ENCODE data around the gene STRN4. TPM values are rescaled to one million over a fixed set of nuclear protein-coding genes. Genes with fewer than 3 reads are reported as not detected.
"Not testable (repeated sequence)": the region's sequence is repeated elsewhere in the genome, so short reads cannot be mapped to it uniquely, and the experiment has no call there.

The STRN4 gene
- polyA plus RNA-seq, 1 donor from 2014 or later: 153 TPM

DNA sequence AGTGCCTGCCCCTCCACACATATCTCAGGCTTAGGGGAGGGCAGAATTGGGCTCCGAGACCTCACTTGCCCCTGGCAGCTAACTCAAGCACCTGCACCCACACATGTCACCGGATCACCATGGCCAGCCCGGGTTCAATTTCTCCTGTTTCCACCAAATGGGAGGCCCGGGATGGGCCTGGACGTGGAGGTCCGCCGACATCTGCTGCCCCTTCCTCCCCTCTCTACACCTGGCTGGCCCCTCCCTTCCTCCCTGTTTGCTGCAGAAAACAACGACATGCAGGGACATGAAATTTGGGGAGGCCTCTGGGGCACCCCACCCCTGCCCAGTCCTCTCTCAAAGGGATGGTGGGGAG, 30.7 kb downstream of the STRN4 start (continued):
- TF ChIP-seq MXI1 (conservative IDR thresholded peaks at IDR 0.05; ENCODE audit: poor library complexity, severe bottlenecking) (no peak), POLR2AphosphoS5 (IDR thresholded peaks at IDR 0.05) (no peak), RAD21 (conservative IDR thresholded peaks at IDR 0.05) (no peak)

DNA sequence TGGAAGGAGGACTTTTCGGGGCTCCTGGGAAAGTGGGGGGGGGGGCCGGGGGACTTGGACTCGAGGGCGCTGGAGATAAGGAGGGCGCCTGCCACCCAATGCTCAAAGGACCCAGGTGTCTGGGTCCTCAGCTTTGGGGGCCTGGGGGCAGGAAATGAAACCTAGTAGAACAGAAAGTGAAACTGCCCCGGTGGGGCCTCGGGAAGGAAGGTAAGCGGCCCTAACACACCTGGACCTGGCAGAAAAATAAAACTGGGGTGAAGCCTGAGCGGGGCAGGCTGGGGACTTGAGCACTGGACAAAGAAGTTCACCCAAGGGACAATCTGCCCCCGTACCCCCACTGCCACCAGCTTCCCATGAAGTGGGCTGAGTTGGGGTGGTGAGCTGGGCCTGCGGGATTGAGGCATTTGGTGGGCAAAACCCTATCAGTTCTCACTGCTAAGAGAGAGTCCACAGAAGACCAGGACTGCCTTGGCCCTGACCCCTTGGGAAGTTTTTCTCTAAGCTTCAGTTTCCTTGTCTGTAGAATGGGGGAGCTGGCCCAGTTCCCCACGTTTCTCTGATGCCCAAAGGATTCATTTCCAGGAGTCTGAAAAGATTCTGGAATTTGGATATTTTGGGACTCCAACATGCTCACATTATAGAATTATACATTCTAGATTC, 31.7 kb downstream of the STRN4 start:
- no peaks in the 10 kb centered on the region for H3K79me2 ChIP-seq (replicated peaks; ENCODE audit: insufficient read depth, low read length)
- H3K9me2 ChIP-seq (ENCODE audit: insufficient read depth, low read length): no peaks in the 10 kb centered on the region
- no peak overlapping the region for H3K27ac ChIP-seq (ENCODE audit: low read length)
- H2AFZ ChIP-seq (ENCODE audit: low read depth, low read length): no peak overlapping the region
- no peak overlapping the region for H3K4me3 ChIP-seq (ENCODE audit: low read length)
- H3K4me2 ChIP-seq (ENCODE audit: low read length): no peak overlapping the region
- H3K9me3 ChIP-seq (ENCODE audit: low read length): no peaks in the 10 kb centered on the region
- no peaks in the 10 kb centered on the region for H3K36me3 ChIP-seq (ENCODE audit: insufficient read depth, low read length)
- H3K27me3 ChIP-seq (ENCODE audit: insufficient read depth, low read depth, low read length): no peaks in the 10 kb centered on the region
- no peak overlapping the region for H3K9ac ChIP-seq (ENCODE audit: low read length)
- H4K20me1 ChIP-seq (ENCODE audit: insufficient read depth): no peaks in the 10 kb centered on the region
- TF ChIP-seq, protein P1, sequence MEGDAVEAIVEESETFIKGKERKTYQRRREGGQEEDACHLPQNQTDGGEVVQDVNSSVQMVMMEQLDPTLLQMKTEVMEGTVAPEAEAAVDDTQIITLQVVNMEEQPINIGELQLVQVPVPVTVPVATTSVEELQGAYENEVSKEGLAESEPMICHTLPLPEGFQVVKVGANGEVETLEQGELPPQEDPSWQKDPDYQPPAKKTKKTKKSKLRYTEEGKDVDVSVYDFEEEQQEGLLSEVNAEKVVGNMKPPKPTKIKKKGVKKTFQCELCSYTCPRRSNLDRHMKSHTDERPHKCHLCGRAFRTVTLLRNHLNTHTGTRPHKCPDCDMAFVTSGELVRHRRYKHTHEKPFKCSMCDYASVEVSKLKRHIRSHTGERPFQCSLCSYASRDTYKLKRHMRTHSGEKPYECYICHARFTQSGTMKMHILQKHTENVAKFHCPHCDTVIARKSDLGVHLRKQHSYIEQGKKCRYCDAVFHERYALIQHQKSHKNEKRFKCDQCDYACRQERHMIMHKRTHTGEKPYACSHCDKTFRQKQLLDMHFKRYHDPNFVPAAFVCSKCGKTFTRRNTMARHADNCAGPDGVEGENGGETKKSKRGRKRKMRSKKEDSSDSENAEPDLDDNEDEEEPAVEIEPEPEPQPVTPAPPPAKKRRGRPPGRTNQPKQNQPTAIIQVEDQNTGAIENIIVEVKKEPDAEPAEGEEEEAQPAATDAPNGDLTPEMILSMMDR (IDR thresholded peaks at IDR 0.05; ENCODE audit: poor library complexity, severe bottlenecking): no peak
- TF ChIP-seq TAF1 (IDR thresholded peaks at IDR 0.05; ENCODE audit: low read depth) (no peak), SMC3 (conservative IDR thresholded peaks at IDR 0.05; ENCODE audit: poor library complexity) (no peak), MXI1 (conservative IDR thresholded peaks at IDR 0.05; ENCODE audit: poor library complexity, severe bottlenecking) (no peak)
- H3F3A ChIP-seq (ENCODE audit: insufficient read depth, low read length, poor library complexity, severe bottlenecking): no peaks in the 10 kb centered on the region

DNA sequence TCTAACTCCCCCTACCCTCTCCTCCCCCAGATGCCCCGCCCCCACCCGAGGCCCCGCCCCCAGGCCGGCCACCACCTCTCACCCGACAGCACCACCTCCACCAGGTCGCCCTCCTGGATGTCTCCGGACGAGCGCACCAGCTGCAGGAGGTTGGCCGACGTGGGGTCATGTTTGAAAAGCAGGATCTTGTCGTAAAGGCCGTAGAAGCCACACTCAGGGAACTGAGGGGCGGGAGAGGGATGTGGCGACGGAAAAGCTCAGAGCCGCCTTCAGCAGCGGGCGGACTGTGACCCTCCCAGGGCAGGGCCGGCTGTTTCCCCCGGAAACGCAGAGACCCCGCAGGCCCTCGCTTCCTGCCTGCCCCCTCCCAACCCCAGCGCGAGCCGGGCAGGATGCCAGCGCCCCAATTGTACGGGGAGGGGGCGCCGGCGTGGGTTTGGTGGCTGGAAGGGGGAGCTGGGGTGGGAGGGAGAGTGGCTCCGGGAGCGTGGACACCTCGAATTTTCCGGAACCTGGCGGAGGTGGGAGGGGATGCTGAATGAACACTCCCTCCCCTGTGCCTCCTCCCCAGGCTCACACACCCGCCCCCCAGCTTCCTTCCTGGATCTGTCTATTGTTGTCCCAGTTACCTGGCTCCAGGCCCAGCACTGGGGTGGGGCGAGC, 32.3 kb downstream of the STRN4 start:
- Histone ChIP-seq H3K9me2 (ENCODE audit: insufficient read depth, low read length) (no peaks in the 10 kb centered on the region), H3K27me3 (ENCODE audit: insufficient read depth, low read depth, low read length) (no peaks in the 10 kb centered on the region), H3F3A (ENCODE audit: insufficient read depth, low read length, poor library complexity, severe bottlenecking) (no peaks in the 10 kb centered on the region), H3K79me2 (replicated peaks; ENCODE audit: insufficient read depth, low read length) (no peaks in the 10 kb centered on the region), H3K4me2 (ENCODE audit: low read length) (no peak overlapping the region), H3K9ac (ENCODE audit: low read length) (no peak overlapping the region), H3K27ac (ENCODE audit: low read length) (no peak overlapping the region), H4K20me1 (ENCODE audit: insufficient read depth) (no peaks in the 10 kb centered on the region), H3K4me3 (ENCODE audit: low read length) (no peak overlapping the region), H3K9me3 (ENCODE audit: low read length) (no peaks in the 10 kb centered on the region), H2AFZ (ENCODE audit: low read depth, low read length) (no peak overlapping the region), H3K36me3 (ENCODE audit: insufficient read depth, low read length) (no peaks in the 10 kb centered on the region)
- TF ChIP-seq RAD21 (conservative IDR thresholded peaks at IDR 0.05) (no peak), EP300 (conservative IDR thresholded peaks at IDR 0.05; ENCODE audit: poor library complexity, severe bottlenecking) (no peak)
- TF ChIP-seq, protein P2, sequence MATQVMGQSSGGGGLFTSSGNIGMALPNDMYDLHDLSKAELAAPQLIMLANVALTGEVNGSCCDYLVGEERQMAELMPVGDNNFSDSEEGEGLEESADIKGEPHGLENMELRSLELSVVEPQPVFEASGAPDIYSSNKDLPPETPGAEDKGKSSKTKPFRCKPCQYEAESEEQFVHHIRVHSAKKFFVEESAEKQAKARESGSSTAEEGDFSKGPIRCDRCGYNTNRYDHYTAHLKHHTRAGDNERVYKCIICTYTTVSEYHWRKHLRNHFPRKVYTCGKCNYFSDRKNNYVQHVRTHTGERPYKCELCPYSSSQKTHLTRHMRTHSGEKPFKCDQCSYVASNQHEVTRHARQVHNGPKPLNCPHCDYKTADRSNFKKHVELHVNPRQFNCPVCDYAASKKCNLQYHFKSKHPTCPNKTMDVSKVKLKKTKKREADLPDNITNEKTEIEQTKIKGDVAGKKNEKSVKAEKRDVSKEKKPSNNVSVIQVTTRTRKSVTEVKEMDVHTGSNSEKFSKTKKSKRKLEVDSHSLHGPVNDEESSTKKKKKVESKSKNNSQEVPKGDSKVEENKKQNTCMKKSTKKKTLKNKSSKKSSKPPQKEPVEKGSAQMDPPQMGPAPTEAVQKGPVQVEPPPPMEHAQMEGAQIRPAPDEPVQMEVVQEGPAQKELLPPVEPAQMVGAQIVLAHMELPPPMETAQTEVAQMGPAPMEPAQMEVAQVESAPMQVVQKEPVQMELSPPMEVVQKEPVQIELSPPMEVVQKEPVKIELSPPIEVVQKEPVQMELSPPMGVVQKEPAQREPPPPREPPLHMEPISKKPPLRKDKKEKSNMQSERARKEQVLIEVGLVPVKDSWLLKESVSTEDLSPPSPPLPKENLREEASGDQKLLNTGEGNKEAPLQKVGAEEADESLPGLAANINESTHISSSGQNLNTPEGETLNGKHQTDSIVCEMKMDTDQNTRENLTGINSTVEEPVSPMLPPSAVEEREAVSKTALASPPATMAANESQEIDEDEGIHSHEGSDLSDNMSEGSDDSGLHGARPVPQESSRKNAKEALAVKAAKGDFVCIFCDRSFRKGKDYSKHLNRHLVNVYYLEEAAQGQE (IDR thresholded peaks at IDR 0.05; ENCODE audit: borderline replicate concordance): no peak

DNA sequence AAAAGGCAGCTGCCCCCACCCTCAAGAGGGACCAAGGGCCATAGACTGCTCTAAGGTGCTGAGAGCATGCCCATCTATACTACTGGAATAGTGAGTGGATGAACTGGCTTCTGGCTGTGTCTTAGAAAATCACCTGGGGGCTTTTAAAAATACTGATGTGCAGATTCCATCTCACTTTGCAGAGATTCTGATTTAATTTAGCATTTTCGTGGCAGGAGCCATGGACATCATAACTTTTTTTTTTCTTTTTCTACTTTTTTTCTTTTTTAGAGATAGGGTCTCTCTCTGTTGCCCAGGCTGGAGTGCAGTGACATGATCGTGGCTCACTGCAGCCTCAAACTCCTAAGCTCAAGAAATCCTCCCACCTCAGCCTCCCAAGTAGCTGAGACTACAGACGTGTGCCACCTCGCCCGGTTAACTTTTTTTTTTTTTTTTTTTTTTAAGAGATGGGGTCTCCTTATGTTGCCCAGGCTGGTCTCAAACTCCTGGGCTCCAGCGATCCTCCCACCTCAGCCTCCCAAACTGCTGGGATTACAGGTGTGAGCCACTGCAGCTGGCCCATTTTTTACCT, 33.4 kb downstream of the STRN4 start:
- H3K4me3 ChIP-seq (ENCODE audit: low read length); H3K9me2 ChIP-seq (ENCODE audit: insufficient read depth, low read length); H3K27me3 ChIP-seq (ENCODE audit: insufficient read depth, low read depth, low read length); H3F3A ChIP-seq (ENCODE audit: insufficient read depth, low read length, poor library complexity, severe bottlenecking); H3K9ac ChIP-seq (ENCODE audit: low read length); H3K36me3 ChIP-seq (ENCODE audit: insufficient read depth, low read length); H3K27ac ChIP-seq (ENCODE audit: low read length); H4K20me1 ChIP-seq (ENCODE audit: insufficient read depth); H3K9me3 ChIP-seq (ENCODE audit: low read length); H2AFZ ChIP-seq (ENCODE audit: low read depth, low read length); H3K79me2 ChIP-seq (replicated peaks; ENCODE audit: insufficient read depth, low read length); H3K4me2 ChIP-seq (ENCODE audit: low read length): not testable (repeated sequence)

Measured in neural cell (in vitro differentiated cells).